Measurements from ENCODE around the gene GLIS2.

GLIS2 gene

GRCh38 chr16:4315186-4316107 lies at the start of gene GLIS2:
Gene GLIS2 (plus strand): TSS chr16:4316067. CDS start chr16:4332281, 16,214 bp downstream.
- DNase-seq: peak; percentile 17

GRCh38 chr16:4266372-4266771 lies 49.5 kb upstream of the GLIS2 start:
- DNase-seq: no peak

GRCh38 chr16:4270091-4270490 lies 45.8 kb upstream of the GLIS2 start:
- no peak for DNase-seq

GRCh38 chr16:4270595-4270994 lies 45.3 kb upstream of the GLIS2 start:
- DNase-seq: no peak

- peak; percentile 83 for DNase-seq
These were observed 44.4 kb upstream of the GLIS2 start for GRCh38 chr16:4271176-4272113.

- DNase-seq: peak; percentile 61
These were observed 43.5 kb upstream of the GLIS2 start for GRCh38 chr16:4272114-4272956.

DNA sequence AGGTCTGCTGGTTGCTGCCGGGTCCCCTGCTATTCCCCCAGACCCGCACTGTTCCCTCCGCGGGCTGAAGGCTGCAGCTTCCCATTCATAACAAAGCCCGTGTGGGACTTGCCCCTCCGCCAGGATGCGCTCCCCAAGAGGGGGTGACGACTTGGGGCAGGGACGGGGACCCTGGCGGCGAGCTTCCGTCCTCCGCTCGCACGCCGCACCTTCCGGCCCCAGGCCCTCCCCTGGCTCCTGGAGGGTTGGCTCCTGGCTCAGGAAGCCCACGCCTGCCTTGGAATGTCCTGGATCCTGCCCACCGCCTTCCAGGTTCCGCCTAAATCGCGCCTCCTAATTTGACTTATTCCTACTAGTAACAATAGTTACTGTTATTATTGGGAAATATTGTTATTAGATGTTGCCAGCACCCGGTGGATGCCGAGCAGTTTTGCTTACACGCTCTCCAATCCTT lies 42.0 kb upstream of the GLIS2 start:
- DNase-seq: peak; percentile 37

- no peak for DNase-seq
These were observed 40.0 kb upstream of the GLIS2 start for GRCh38 chr16:4275861-4276260.

DNA sequence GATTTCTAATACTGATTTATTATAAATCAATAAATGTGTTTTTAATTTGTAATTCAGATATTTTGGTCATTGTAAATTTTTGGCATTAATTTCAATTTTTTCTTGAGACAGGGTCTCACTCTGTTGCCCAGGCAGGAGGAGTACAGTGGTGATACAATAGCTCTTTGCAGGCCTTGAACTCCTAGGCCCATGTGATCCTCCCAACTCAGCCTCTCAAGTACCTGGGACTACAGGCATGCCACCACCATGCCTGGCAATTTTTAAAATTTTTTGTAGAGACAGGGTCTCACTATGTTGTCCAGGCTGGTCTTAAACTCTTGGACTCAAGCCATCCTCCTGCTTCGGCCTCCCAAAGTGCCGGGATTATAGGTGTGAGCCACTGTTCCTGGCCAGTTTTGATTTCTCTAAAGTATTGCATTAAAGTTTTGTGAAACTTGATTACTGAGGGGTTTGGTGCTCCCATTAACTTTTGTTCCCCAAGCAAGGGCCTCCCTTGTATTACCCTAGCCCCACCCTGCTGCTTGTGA lies 37.8 kb upstream of the GLIS2 start:
- DNase-seq: no peak

DNA sequence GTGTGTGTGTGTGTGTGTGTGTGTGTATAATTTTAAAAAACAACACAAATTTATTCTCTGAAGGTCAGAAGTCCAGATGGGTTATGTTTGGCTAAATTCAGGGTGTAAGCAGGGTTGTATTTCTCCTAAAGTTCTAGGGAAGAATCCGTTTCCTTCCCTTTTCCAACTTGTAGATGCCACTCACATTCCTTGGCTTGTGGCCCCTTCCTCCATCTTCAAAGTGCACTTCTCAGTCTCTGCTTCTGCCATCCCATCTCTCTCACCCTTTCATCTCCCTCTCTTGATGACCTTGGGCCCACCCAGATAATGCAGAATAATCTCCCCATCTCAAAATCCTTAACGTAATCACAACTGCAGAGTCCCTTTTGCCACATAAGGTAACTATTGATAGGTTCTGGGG lies 35.2 kb upstream of the GLIS2 start:
- no peak for DNase-seq

GRCh38 chr16:4283441-4283840 lies 32.4 kb upstream of the GLIS2 start:
- no peak for DNase-seq

- DNase-seq: no peak
These were observed 31.9 kb upstream of the GLIS2 start for GRCh38 chr16:4283939-4284338.

DNA sequence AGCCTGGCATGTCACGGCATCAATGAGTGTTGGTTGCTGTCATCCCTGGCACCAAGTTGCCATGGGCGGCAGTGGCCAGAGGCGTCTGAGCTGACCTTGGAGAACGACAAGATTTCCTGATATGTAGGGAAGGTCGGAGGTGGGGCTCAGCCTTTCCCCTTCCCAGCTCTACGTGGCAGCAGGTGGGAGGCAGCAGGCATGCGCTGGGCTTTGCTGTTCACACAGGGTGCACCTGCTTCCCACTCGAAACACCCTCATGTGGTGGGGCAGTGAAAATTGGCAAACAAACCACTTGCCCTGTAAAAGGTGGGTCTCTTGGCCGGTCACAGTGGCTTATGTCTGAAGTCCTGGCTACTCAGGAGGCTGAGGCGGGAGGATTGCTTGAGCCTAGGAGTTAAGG lies 30.7 kb upstream of the GLIS2 start:
- DNase-seq: no peak

DNA sequence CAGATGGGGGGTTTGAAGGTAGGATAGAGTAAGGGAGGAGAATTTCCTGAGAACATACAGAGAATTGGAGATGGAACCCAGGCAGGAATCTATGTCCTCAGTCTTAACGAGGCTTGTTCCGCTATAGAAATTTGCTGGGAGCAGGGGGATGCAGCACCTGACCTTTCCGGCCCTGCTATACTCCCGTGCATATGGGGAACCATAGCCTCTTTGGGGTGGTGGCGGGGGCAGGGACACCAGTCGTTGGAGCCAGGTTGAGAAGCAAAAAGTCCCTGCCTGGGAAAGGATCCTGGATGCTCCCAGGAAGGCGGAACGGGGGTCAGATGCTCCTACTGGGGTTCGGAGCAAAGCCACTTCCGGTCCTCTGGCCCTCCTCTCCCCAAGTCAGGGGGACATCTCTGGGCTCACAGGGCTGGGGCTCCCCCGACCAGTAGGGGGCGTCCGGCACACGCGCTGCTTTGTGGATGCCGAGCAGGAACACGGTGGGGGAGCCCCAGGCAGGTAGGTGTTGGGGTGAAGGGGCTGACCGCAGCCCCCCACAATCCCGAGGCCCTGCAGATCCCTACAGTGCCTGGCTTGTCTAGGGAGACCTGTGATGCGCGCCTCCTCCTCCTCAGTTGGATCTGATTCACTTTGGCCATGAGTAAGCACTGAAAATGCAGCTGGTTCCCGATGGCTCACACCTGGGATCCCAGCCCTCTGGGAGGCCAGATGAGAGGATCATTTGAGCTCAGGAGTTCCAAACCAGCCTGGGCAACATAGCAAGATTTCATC lies 27.5 kb upstream of the GLIS2 start:
- peak; percentile 35 for DNase-seq

- DNase-seq: no peak
These were observed 25.5 kb upstream of the GLIS2 start for GRCh38 chr16:4290236-4290830.

GRCh38 chr16:4291699-4292098 lies 24.2 kb upstream of the GLIS2 start:
- DNase-seq: no peak

DNA sequence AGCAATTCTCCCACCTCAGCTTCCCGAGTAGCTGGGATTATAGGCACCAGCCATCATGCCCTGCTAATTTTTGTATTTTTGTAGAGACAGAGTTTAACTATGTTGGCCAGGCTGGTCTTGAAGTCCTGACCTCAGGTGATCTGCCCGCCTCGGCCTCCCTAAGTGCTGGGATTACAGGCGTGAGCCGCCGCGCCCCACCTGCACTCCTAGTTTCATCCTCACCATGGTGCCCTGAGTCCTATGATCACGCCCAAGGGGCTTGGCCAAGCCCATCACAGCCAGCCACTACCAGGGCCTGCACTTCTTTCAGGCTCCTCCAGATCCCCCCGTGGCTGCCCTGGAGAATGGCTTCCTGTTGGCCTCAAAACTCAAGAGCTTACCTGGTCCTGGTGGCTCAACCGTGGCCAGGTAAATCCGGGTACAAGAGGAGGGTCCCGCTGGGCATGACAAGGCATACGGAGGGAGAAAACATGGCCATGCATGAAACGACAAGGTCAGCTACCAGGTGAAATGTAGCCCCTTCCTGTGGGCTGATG lies 22.6 kb upstream of the GLIS2 start:
- no peak for DNase-seq

DNA sequence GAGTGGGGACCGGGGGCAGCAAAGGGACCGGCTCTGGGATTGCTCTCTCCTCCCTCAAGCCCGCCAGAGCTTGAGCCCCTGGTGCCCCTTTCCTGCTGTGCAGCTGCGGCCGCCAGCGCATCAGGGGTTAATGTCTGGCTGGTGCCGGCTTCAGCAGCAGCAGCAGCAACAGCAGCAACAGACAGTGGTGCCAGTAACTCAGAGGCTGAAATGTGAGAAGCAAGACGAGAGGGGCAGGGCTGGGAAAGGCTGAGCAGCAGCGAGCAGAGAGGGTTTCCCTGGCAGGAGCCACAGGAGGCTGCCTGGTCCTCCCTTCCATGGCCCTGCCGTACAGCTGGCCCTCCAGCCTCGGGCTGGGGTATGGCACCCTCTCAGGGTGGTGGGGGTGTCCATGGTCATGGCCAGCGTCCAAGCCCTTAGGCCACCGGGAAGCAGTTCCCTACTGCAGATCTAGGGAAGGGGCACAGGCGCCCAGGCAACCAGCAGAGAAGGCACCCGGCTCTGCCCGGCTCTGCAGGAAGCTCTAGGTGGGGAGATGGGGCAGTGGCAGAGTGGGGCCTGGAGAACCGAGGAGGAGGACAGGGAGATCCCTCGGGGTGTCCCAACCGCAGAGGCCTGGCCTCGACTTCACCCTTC lies 21.9 kb upstream of the GLIS2 start:
- no peak for DNase-seq

DNA sequence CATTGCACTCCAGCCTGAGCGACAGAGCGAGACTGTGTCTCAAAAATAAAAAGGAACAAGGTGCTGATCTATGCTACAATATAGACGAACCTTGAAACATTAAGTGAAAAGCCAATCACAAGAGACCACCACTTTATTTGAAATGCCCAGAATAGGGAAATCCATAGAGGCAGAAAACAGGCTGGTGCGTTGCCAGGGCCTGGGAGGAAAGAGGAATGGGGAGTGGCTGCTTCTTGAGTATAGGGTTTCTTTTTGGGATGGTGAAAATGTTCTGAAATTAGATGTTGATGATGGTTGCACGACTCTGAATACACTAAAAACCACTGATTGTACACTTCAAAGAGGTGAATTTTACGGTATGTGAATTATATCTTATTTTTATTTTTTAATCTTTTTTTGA lies 20.3 kb upstream of the GLIS2 start:
- DNase-seq: no peak

DNA sequence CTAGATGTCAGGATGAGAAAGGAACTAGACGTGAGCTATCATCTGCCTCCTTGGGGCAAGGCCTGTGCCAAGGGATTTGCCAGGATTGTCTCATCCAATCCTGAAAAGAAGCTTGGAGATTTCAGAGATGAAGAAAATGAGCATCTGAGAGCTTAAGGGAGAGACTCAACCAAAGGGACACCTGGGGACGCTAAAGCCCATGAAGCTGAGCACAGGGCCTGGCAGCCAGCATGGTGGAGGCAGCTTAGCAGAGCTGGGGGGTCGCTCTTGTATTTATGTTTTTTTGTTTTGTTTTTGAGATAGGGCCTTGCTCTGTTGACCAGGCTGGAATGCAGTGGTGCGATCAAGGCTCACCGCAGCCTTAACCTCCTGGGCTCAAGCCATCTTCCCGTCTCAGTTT lies 18.4 kb upstream of the GLIS2 start:
- no peak for DNase-seq
